ENCODE measurements around the gene OXSR1.

OXSR1 gene

DNA sequence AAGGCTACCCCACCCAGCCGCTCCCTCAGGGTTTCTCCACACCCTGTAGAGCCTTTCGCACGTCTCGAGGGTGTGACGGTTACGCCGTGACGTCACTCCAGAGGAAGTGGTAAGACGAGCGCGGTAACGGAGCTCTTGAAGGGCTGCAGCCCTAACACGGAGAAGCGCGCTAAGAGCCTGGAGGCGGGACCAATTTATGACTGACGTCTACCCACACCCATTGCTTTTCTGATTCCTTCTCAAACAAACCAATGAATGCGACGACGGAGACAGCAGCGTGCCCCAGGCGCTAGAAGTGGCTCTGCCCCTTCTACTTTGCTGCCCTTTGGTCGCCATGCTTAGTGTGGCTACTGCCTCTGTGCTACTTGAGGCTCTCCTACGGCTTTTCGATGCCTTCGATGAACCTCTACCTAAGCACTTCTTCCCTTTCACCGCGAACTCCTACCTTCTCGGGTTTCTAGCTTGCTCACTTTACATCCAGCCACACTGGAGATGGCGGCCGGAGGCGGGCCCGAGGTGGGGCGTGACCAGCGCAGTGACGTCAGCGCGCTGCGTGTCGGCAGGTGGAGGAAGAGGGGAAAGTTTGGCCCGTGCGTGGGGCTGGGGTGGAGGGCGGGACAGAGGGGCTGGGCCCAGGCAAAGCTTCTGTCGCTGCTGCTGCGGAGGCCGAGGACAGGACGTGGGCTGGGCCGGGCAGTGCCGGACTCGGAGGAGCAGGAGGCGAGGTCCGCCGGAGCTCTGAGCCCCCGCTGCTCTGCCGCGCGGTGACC lies at the start of gene OXSR1:
Gene OXSR1 (plus strand): TSS at position 586 of the 770 bp plus-strand sequence. CDS start 340 bp downstream, outside the sequence.
- peak; percentile 93 to 94 for DNase-seq (ENCODE audit: low read depth in 2 of 2)

DNA sequence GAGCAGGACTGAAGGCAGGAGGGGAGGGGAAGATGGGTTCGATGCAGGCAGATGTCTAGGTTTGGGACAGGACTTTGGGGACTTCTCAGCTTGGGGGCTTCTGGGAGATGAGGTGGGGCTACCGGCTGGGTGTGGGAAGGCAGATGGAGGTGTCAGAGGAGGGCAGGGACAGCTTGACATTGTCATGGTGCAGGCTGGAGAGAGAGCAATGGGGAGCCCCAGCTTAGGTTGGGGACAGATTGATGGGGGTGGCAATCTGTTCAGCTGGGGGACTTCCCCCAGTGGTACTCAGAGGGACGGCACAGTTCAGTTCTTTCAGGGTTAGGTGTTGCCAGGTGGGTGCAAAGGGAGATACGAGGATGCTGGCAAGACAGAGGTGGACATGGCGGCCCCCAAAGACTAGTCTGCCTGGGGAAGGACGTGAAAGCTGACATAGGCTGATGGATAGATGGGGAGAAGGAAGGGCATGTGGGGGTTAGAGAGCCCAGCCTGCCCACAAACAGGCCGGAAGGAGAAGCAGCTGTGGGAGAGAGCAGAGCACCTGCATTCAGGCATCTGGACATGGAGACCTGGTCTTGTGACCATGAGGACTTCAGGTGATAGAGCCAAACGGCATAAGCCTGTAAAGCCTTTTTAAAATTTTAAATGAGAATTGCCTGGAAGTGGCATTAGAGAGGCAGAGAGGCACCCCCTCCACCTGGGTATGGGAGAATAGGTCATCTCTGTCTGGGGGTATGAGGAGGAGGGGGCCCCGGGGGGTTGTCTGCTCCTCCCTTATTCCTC lies 49.5 kb upstream of the OXSR1 start:
- no peak for DNase-seq (ENCODE audit: low read depth in 2 of 2)

DNA sequence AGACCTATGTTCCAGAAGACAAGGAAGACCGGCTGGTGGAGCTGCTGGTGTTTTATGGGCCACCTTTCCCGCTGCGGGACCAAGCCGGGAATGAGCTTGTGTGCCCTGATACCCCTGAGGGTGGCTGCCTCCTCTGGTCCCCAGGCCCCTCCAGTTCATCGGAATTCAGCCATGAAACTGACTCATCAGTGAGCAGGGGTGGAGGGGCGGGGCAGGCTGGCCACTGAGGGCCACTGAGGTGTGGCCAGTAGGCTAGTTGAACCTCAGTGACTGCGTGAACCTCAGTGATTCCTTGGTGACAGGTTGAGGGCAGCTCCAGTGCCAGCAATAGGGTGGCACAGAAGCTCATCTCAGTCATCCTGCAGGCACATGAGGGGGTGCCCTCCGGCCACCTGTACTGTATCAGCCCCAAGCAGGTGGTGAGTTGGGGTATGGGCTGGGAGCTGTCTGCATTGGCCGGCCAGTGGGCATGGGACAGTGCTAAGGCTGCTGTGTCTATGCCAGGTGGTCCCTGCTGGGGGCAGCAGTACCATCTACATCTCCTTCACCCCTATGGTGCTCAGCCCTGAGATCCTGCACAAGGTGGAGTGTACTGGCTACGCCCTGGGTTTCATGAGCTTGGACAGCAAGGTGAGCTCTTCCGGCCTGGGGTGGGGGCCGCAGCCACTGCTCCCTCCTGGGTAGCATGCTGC lies 48.7 kb upstream of the OXSR1 start:
- DNase-seq (ENCODE audit: low read depth in 2 of 2), result no peak

DNA sequence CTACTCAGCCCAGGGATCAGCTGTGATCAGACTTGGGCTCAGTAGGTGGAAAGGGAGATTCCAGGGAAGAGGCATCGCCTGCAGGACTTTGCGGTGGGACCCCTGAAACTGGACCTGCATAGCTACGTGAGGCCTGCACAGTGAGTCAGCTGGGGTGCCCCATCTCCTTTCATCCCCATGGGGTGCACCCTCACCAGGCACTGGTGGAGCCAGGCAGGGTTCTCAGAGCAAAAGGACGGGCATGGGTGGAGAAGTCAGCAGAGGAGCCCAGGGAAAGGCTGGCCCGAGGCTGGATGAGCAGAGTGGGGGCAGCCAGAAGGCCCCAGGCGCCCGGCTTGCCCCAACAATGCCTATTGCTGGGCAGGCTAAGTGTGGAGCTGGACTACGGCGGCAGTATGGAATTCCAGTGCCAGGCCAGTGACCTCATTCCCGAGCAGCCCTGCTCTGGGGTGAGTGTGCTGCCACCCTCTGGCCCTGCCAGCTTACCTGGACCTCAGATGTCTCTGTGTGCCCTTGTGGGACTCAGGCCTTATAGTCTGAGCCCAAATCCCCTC lies 48.1 kb upstream of the OXSR1 start:
- no peak for DNase-seq (ENCODE audit: low read depth in 2 of 2)

DNA sequence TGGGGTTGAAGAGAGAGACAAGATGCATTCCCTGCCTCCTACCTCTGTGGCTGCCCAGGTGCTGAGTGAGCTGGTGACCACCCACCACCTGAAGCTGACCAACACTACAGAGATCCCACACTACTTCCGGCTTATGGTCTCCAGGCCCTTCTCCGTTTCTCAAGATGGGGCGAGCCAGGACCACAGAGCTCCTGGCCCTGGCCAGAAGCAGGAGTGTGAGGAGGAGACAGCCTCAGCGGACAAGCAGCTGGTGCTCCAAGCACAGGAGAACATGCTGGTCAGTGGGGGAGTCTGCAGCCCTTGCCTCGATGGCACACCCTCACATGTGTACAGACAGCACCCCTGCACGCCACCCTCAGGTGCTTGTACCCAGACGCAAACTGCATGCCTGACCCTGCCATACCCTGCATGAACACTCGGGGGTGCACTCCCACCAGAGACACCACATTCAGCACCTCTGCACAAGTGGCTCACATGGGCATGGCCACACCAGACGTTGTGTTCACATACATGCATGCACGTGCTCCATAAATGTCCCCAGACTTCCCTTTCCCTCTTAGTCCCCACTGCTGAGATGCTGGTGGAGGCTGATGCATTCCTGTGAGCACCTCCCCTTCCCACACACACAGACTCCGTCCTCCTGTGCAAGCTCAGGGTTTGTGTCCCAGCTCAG lies 47.5 kb upstream of the OXSR1 start:
- peak; percentile 40 to 55 for DNase-seq (ENCODE audit: low read depth in 2 of 2)

DNA sequence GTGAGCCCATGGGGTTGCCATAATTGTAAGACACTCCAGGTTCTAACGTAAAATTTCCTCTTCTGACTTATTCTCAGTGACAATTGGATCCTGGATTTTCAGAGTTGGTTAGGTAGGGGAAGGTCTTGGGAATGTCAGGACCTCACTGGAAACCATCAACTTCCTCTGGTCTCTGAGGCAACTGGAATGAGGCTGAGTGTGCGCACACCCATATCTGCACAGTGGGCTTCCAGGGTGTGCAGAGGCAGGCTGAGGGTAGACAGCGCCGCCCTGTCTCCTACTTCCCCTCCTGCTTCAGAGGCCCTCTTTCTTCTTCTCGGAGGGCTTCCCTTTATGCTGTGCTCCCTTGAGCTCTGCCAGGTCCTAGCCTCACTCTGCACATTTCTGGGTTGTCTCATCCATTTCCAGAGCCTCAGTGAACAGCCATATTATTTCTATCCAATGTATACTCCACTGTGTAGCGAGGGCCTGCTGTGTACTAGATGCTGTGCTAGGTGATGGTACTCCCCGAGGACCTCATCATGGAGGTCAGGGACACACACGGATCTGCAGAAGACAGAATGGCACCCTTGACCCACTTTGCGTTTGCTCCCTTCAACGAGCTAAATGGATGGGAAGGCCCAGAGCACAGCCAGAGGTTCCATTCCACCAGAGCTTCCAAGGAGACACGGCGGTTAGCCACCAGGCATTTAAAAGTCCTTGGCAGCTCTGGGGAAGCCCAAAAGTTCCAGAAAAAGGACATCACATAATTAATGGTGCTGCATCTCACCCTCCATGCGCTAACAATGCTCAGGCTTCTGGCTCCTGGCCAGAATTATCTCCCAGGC lies 46.7 kb upstream of the OXSR1 start:
- no peak for DNase-seq (ENCODE audit: low read depth in 2 of 2)

DNA sequence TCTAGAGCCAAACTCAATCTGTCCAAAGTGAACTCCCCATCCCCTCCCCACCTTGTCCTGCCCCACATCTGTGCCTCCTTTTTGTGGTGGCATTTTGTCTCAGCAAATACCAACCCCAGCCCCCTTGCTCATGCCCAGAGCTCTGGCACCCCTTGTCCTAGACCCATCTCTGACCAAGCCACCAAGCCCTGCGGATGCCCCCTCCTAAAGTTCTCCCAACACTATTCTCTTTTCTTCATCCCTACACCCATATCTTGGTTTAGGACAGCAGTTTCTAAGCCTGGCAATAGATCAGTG lies 46.1 kb upstream of the OXSR1 start:
- no peak for DNase-seq (ENCODE audit: low read depth in 2 of 2)

DNA sequence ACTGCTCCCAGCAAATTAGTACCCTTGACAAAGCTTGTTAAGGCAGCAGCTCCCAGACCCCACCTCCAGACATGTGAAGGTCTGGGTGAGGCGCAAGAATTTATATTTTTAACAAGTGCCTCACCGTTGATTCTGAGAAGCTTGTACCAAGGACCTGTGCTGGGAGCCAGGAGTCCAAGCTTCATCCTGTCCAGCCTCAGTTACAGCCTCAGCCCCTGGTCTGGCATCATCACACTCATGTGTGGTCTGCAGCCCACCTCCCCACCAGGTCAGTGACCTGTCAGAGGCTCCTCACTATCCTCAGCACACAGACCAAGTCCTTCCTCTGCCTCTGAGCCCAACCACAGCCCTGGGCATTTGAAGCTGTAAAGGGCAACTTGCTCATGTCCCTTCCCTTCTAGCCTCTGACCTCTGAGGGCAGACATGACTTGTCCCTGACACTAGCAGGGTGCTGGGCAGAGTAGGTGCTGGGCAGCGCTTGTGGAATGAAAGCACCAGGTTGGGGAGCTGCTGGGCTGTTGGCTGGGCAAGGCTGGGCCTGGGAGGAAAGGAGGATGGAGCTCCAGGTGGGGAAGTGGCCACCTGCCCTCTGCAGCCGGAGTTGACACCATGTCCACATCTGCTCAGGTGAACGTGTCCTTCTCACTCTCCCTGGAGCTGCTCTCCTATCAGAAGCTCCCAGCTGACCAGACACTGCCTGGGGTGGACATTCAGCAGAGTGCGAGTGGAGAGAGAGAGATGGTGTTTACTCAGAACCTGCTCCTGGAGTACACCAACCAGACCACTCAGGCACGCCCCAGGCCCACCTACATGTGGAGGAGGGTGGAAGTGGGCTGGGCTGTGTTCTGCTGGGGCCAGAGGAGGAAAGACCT lies 45.3 kb upstream of the OXSR1 start:
- DNase-seq (ENCODE audit: low read depth in 2 of 2), result no peak

DNA sequence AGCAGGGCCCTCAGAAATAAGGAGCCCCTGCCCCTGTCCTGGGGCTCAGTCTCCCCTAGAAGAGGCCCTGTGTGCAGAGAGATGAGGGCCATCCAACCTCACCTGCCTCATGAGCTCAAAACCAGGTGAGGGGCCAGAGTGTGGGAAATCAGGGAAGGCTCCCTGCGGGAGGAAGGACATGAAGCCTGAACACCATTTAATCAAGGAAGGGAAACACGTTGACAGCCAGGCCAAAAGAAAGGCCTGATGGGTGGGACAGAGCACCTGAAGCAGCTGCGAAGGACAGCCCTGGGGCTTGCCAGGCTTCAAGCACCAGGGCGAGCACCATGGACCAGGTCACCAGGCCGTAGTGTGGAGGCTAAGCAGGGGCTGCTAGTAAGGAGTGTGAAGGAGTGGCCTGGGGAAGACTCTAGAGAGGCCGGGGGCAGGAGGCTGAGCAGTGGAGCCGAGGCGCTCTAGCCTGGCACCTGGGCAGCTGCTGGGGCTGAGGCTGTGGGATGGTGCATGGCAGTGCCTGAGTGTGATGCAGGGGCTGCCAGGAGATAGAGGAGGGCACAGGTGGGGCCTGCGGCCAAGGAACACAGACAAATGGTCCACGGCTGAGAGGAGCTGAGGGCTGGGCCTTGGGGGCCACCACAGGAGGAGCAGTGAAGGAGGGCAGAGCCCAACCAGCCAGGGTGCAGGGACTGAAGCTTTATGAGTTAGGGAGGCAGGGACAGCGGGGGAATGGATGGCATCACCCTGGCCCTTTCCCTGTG lies 44.5 kb upstream of the OXSR1 start:
- no peak for DNase-seq (ENCODE audit: low read depth in 2 of 2)

DNA sequence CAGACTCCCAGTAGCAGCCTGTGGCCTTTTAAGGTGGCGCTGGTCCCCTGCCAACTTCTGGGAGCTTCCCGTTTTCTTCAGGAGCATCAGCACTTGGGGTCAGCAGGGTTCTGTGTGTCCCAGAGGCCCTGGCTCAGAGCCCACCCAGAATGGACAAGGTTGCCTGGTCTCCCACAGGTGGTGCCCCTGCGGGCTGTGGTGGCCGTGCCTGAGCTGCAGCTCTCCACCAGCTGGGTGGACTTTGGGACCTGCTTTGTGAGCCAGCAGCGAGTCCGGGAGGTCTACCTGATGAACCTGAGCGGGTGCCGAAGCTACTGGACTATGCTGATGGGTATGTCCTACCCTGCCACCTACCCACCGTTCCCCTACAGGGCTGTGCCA lies 43.9 kb upstream of the OXSR1 start:
- no peak for DNase-seq (ENCODE audit: low read depth in 2 of 2)

DNA sequence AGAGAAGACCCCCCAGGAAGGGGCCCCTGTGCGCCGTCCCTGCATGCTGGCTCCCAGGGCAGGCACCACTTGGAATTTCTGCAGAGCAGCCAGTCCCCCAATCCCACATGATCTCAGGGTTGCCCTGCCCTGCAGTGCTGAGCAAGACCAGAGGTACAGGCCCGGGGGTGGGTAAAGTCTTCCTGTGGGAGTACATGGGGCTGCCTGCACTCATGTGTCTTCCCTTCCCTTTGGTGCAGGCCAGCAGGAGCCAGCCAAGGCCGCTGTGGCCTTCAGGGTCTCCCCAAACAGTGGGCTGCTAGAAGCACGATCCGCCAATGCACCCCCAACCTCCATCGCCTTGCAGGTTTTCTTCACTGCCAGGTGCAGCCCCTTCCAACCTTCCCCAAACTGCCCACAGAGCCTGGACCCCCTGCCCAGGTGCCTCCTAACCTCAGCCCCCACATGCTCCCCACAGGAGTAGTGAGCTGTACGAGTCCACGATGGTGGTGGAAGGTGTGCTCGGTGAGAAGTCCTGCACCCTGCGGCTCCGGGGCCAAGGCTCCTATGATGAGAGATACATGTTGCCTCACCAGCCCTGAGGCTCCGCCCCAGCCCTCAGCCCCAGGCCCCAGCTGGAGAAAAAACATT lies 43.4 kb upstream of the OXSR1 start:
- no peak for DNase-seq (ENCODE audit: low read depth in 2 of 2)

DNA sequence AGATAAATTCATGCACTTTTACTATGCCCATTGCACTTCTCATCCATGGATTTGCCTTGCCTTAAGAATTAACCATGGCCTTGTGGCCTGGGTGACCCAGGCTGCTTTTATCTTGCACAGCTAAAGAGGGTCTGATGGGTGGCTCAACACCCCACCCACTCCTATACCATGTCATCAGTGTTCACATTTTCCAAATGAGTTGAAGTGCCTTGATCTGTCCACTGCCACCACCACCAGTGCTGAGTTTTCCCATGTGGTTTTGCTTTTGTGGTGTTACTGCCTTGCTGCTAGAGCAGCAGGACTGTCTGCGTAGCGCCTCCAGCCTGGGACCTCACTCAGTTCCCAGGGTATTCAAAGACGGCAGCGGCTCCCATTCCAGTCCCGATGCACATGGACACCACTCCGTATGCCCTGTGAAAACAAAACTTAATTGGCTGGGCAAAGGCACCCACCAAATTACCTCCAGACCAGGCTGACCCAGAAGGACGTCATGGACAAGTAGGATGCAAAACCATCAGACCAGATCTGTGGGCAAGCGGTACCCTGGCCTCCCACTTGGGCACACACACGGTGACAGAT lies 42.5 kb upstream of the OXSR1 start:
- no peak for DNase-seq (ENCODE audit: low read depth in 2 of 2)

DNA sequence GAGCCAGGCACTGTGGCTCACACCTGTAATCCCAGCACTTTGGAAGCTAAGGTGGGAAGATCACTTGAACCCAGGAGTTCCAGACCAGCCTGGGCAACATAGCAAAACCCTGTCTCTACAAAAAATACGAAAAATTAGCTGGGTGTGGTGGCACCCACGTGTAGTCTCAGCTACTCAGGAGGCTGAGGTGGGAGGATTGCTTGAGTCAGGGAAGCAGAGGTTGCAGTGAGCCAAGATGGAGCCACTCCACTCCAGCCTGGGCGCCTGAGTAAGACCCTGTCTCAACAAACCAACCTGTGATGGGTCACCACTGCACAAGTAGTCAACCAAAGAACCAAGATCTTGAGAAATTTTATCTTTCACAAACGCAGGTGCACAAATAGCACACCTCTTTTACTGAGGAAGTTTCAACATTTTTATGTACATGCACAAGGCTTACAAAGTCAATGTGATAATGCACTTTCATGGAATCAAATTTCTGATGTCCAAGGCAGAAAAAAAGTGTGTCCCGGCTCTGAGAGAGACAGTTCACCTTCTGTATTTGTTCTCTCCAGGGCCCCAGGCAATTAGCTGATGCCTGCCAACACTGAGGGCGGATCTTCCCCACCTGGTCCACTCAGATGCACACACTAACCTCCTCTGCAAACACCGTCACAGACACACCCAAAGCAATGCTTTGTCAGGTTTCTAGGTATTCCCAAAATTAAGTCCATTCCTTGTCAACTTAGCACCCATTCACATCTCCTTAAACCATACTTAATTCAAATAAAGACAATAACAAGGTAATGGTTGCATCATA lies 40.8 kb upstream of the OXSR1 start:
- DNase-seq (ENCODE audit: low read depth in 2 of 2), result no peak

DNA sequence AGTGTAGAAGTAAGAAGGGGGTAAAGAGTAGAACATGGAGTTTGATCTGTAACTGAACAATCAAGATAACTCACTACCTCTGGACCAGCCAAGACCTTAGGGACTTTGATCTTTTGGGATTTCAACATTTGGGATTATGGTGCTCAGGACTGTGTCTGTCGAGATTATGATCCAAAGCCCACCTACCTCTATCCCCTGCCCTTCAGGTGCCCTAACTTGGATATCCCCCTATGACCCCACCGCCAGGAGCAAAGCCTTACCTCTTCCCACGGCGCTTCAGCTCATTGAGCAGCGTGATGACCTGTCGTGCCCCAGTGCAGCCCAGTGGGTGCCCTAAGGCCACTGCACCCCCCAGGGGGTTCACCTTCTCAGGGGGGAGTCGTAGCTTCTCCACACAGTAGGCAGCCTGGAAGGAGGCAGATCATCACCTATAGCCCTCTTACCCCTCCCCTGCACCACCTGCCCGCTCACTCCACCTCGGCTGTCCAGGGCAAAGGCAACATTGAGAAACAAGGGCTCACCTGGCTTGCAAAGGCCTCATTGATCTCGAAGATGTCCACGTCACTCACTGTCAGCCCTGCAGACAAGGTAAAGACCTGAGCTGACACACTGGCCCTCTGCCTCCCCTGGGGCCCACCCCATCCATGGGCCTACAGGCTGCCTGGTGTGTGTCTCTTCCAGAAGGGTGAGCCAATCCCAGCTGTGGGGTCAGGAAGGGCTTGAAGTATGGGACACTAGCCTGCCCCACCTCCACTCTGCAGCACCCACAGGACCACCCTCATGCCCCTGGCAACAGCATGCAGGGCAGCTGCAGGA lies 39.8 kb upstream of the OXSR1 start:
- DNase-seq (ENCODE audit: low read depth in 2 of 2), result no peak

DNA sequence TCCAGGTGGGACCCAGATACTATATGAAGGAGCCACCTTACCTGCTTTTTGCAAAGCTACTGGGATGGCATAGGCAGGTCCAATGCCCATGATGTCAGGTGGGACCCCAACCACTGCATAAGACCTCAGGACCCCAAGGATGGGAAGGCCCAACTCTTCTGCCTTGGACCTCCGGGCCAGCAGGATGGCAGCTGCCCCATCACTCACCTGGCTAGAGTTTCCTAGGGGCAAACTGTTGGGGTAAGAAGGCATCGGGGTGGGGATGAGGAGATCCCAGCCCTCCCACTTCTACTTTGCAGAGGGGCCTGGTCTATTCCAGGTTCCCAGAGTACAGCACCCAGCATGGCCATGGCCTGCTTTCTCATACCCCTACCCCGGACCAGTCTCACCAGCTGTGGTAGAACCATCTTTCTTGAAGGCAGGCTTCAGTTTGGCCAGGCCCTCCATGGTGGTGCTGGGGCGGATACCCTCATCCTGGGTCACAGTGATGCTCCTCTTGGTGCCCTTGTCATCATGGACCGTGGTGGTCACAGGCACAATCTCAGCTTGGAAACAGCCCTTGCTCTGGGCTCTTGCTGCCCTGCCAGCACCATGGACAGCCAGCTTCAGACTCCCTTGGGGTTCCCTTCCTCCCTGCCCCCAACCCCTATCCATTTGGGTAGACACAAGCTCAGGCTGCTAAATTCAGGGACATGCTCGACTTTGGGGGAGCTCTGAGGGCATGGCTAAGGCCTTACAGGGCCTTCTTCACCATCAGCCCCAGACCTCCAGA lies 39.0 kb upstream of the OXSR1 start:
- no peak for DNase-seq (ENCODE audit: low read depth in 2 of 2)

All from stimulated activated CD8-positive, alpha-beta memory T cell treated with anti-CD3 and anti-CD28 coated beads, Interleukin-15, amount 100 ng/mL, for 48 hours (primary cell).